Measurements from ENCODE around the gene CRHR1.
"Not testable (repeated sequence)": the region's sequence is repeated elsewhere in the genome, so short reads cannot be mapped to it uniquely, and the experiment has no call there.

CRHR1 gene

DNA sequence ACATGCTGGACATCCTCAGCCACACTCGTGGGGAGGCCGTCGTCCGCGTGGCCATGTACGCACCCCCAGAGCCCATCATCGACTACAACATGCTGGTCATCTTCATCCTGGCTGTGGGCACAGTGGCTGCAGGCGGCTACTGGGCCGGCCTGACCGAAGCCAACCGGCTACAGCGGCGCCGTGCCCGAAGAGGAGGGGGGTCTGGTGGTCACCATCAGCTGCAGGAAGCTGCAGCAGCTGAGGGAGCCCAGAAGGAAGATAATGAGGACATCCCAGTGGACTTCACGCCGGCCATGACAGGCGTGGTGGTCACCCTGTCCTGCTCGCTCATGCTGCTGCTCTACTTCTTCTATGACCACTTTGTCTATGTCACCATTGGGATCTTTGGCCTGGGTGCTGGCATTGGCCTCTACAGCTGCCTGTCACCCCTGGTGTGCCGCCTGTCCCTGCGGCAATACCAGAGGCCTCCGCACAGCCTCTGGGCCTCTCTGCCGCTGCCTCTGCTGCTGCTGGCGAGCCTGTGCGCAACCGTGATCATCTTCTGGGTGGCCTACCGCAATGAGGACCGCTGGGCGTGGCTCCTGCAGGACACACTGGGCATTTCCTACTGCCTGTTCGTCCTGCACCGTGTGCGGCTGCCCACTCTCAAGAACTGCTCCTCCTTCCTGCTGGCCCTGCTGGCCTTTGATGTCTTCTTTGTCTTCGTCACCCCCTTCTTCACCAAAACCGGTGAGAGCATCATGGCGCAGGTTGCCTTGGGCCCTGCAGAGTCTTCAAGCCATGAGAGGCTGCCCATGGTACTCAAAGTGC lies 61.5 kb downstream of the CRHR1 start:
- DNase-seq (ENCODE audit: low read depth in 2 of 2), result no peak

DNA sequence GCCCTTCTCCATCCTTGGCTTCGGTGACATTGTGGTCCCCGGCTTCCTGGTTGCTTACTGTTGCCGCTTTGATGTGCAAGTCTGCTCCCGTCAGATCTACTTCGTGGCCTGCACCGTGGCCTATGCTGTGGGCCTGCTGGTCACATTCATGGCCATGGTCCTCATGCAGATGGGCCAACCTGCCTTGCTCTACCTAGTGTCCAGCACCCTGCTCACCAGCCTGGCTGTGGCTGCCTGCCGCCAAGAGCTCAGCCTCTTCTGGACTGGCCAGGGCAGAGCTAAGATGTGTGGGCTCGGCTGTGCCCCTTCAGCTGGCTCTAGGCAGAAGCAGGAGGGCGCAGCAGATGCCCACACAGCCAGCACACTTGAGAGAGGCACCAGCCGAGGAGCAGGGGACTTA lies 62.1 kb downstream of the CRHR1 start:
- DNase-seq (ENCODE audit: low read depth in 2 of 2), result no peak

DNA sequence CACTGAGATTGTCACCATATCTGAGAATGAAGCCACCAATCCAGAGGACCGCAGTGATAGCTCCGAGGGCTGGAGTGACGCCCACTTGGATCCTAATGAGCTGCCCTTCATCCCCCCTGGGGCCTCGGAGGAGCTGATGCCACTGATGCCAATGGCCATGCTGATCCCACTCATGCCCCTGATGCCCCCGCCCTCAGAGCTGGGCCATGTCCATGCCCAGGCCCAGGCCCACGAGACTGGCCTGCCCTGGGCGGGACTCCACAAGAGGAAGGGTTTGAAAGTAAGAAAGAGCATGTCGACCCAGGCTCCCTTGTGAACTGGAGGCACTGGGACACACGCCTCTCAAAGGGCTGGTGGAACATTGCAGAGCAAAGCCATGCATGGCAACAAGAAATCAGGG lies 62.5 kb downstream of the CRHR1 start:
- DNase-seq (ENCODE audit: low read depth in 2 of 2), result no peak

- DNase-seq (ENCODE audit: low read depth in 2 of 2), result no peak
These were observed 63.0 kb downstream of the CRHR1 start for GRCh38 chr17:45847101-45847500.

DNA sequence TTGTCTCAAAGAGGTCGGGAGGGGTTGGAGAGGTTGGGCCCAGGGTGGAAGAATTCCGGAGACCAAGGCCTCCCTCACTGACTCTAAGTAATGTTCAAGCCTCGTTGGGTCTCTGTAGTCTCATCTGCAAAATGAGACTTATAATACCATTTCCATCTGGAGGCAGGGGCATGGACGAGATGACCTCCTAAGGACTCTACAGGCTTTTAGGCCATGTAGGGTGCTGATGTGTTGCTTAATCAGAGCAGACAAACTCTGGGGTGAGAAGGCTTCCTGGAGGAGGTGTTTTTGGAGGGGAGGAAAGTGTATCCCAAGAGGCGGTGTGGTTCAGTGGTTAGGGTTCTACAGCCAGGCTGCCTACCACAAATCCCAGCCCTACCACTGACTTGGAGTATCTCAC lies 63.6 kb downstream of the CRHR1 start:
- DNase-seq (ENCODE audit: low read depth in 2 of 2), result no peak

DNA sequence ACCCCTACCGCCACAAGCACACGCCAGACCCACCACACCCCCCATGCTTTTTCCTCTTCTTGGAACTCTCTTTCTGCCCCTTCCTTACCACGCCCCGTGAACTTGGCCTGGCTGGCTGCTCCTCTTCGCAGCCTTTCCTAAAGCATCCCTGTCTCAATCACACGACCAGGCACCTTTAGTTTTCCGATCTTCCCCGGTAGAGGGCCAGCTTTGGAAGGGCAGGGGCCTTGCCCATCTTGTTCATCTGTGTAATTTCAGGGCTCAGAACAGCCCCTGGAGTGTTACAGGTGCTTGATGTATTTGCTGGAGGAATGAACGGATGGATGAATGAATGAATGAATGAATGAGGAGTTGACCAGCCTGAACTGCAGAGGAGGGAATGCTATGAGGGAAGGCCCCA lies 64.3 kb downstream of the CRHR1 start:
- no peak for DNase-seq (ENCODE audit: low read depth in 2 of 2)

GRCh38 chr17:45848868-45849535 lies 64.9 kb downstream of the CRHR1 start:
- no peak for DNase-seq (ENCODE audit: low read depth in 2 of 2)

GRCh38 chr17:45849536-45849990 lies 65.4 kb downstream of the CRHR1 start:
- DNase-seq (ENCODE audit: low read depth in 2 of 2), result no peak

GRCh38 chr17:45850011-45850410 lies 65.9 kb downstream of the CRHR1 start:
- DNase-seq (ENCODE audit: low read depth in 2 of 2), result no peak

DNA sequence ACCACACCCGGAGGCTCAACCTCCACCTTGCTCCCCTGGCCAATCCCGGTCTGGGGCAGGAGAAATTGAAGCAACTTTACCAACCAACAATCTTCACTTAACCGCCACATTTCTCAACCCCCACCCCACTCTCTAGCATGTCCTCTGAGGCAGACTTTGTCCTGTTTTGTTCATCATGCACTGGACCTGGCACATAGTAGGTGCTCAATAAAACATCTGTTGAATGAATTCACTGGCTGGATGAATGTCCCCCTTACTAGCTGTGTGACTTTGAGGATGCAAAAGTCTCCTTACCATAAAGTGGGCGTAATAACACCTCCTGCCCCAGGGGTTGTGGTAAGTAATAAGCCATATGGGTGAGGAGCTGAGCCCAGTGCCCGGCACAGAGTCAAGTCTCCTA lies 66.3 kb downstream of the CRHR1 start:
- DNase-seq (ENCODE audit: low read depth in 2 of 2), result no peak

- no peak for DNase-seq (ENCODE audit: low read depth in 2 of 2)
These were observed 66.9 kb downstream of the CRHR1 start for GRCh38 chr17:45851022-45851421.

DNA sequence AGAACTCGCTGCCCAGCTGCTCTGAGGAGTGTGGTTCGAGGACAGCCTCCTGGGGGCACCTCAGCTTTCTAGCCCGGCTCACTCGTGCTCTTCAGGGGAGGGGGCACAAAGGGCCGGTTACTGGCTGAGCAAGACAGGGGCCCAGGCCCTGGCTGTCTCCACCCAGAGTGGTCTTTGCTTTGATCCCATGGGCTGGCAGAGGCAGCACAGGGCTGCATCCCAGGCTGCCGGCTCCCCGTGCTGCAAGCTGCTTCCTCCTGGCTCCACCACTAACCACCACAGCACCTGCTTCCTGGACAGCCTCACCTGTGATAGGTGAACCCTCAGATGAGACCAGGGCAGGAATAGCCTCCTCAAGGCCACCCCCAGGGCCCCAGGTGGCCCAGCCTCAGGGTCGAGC lies 67.3 kb downstream of the CRHR1 start:
- no peak for DNase-seq (ENCODE audit: low read depth in 2 of 2)

DNA sequence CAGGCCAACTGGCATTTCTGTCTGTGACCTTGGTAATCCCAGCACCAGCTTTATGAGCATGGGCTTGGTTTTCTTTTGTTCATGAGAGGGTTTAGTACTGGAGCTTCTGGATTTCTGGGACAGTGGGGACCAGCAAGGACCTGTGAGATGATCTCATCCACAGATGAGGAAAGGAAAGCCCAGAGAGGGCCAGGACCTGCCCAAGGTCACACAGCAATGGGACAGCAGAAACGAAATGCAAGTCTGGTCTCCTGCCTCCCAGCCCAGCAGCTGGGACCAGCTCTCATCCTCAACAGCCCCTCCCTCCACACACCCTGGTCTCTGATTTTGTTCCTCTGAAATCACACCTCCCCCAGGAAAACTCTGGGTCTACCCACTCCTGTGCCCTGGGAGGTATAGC lies 67.8 kb downstream of the CRHR1 start:
- DNase-seq (ENCODE audit: low read depth in 2 of 2), result no peak

DNA sequence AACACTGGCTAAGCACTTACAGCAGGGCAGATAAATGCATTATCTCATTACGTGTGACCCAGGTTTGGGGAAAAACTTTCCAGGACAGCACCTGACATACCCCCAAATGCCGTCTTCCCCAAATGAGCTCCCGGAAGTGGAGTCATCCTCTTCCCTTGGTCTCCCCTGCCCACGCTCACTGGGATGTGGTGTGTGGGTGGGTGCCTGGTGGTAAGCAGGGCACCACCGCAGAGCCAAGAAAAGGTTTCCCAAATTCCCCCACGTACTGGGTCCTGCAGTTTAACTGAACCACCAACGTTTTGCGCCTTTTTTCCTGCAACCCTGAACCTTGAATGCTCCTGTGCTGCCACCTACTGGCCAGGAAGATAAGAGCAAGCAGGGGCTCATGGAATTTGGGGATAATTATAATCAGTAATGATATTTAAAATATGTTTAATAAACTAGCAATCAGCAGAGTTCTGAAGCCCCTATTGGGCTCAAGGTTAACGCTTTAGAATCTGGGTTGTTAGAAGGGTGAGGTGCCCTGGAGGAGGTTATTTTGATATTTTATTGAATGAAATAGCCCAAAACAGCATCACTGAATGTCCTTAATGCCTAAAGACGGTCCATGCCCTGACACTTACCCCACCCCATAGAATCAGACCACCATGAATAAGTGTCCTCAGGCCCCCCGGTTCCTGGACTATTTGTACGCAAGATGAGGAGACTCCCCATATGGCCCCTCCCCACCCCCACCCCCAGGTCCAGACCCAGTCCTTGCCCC lies 68.6 kb downstream of the CRHR1 start:
- peak; percentile 9 to 32 for DNase-seq (ENCODE audit: low read depth in 2 of 2)

- no peak for DNase-seq (ENCODE audit: low read depth in 2 of 2)
These were observed 70.1 kb downstream of the CRHR1 start for GRCh38 chr17:45854209-45854608.

DNA sequence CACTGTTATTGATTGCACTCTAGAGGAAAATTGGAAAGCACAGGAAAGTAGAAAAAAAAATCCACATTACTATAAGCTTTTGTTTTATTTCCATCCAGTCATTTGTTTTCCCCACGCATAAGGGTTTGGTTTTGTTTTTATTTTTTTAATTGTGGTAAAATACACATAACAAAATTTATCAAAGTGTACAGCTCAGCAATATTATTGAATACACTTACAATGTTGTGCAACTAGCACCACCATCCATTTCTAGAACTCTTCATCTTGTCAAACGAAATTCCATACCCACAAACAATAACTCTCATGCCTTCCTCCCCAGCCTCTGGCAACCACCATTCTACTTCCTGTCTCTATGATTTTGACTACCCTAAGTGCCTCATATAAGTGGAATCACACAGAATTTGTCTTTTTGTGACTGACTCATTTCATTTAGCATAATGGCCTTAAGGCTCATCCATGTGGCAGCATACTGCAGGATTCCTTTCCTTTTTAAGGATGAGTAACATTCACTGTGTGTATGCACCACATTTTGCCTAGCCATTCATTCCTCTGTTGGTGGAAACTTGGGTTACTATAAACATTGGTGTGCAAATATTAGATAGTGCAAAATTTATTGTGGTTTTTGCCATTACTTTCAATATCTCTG lies 71.7 kb downstream of the CRHR1 start:
- DNase-seq (ENCODE audit: low read depth in 2 of 2), result no peak

DNA sequence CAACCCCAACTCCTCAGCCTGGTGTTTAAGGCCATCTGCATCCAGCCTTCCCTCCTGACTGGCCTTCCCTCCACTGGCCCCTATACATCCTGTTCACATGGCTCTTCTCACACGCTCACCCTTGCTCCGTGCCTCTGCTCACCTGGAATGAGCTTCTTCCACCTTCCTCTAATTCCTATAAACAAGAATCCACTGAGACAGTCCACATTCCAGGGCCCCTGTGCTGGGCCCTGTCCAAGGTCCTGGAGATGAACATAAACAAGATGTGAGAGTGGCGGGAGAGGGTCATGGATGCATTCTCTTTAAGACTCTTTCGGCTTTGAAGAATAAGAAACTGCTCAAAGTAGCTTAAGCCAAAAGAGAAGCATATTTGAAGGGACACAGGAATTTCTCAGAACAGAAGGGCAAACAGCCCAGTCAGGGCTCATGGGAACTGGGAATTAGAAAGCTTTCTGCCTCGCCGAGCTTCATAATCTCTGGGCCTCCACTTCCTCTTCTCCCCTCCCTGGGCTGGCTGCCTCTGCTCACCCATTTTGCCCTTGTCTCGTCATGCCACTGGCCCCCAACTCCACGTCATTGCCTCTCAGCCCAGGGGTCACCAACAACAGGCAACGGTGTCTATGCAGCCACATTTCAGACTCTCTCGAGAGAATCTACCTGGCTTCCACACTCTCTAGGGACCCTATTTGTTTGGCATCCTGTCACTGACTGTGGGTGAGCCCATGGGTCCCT lies 74.0 kb downstream of the CRHR1 start:
- no peak for DNase-seq (ENCODE audit: low read depth in 2 of 2)

- DNase-seq (ENCODE audit: low read depth in 2 of 2), result no peak
These were observed 77.0 kb downstream of the CRHR1 start for GRCh38 chr17:45861165-45861564.

GRCh38 chr17:45862127-45862526 lies 78.0 kb downstream of the CRHR1 start:
- not testable (repeated sequence) for DNase-seq (ENCODE audit: low read depth in 2 of 2)

DNA sequence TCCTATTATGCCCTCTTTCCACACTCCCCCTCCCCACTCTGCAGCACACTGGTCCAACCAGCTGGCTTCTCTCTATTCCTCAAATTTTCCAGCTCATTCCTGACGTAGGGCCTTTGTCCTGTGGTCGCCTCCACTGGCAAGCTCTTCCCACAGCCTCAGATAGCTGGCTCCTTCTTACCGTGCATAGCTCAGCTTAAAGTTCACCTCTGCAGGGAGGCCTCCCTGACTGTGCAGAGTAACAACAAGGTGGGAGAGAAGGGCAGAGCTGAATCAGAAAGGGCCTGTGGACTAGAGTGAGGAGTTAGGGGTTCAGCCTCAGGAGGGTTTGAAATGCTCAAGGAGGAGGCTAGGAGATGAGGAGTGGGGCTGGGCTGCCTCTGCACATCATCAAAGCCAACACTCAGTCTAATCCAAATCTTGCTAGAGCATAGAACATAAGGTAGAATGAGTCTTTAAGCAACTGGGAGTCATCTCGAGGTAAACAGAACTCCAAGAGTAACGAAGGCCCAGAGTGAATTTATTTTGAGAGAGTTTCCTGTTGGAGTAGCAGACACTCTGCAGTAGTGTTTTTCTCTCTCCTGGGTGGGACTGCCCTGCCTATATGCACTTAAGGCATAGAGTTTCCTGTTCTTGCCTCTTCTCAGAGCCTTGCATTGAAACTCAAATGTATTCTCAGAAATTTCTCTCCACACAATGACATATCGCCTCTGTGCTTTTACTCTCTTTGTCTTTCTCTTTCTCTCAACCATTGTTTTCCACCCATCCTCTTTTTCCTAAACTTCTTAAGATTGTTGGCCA lies 79.9 kb downstream of the CRHR1 start:
- no peak for DNase-seq (ENCODE audit: low read depth in 2 of 2)

DNA sequence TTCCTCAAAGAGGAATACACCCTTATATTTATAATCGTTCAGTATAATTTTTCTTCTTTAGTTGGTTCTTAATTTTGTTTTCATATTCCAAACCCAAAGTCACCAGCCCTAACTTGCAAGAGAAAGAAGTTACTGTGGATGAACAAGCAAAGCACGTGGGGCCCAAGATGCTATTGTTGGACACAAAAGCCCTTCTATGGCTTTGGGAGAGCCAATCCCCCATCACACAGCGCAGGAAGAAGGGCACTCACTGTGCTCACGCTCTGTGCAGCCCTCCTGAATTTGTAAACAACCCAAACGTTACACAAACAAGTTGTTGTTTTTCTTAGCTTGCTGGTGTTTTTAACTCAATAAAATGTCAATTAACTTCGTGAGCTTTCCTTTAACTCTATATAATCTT lies 83.1 kb downstream of the CRHR1 start:
- DNase-seq (ENCODE audit: low read depth in 2 of 2), result no peak
